Stimulated activated CD4-positive, alpha-beta T cell treated with anti-CD3 and anti-CD28 coated beads, TNF-alpha, amount 100 ng/mL, for 4 hours (primary cell): ENCODE data around the gene IL17RA.
"Not testable (repeated sequence)": the region's sequence is repeated elsewhere in the genome, so short reads cannot be mapped to it uniquely, and the experiment has no call there.

Source experiments
- DNase-seq, 3 experiments: peaks; one replicate each; pipeline ENCODE4 v3.0.0-alpha.2; 2020; ENCODE audit warnings: low read depth in 3 of 3

IL17RA gene, protein sequence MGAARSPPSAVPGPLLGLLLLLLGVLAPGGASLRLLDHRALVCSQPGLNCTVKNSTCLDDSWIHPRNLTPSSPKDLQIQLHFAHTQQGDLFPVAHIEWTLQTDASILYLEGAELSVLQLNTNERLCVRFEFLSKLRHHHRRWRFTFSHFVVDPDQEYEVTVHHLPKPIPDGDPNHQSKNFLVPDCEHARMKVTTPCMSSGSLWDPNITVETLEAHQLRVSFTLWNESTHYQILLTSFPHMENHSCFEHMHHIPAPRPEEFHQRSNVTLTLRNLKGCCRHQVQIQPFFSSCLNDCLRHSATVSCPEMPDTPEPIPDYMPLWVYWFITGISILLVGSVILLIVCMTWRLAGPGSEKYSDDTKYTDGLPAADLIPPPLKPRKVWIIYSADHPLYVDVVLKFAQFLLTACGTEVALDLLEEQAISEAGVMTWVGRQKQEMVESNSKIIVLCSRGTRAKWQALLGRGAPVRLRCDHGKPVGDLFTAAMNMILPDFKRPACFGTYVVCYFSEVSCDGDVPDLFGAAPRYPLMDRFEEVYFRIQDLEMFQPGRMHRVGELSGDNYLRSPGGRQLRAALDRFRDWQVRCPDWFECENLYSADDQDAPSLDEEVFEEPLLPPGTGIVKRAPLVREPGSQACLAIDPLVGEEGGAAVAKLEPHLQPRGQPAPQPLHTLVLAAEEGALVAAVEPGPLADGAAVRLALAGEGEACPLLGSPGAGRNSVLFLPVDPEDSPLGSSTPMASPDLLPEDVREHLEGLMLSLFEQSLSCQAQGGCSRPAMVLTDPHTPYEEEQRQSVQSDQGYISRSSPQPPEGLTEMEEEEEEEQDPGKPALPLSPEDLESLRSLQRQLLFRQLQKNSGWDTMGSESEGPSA

GRCh38 chr22:17084554-17085276 is at the start of gene IL17RA:
Gene IL17RA, plus strand, starts transcription at chr22:17085000. Its CDS starts 92 bp downstream, at chr22:17085092.
- DNase-seq, result peak; percentile 83 to 93 (median 91)

DNA sequence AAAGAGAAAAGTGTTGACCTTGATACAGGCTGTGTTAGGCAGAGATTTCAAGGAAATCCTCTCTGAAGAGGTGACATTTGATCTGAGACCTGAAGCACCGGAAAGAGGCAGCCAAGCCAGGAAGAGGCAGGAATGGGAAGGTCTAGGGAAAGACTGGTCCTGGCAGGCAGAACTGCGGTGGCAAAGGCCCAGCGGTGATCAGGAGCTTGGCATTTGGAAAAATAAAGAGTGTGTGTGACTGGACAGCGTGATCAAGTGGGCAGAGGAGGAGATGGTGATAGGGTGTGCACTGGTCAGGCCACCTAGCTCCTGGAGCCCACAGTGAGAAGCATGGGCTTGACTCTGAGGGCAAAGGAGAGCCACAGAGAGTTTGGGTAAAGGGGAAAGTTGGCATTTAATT is 49.6 kb upstream of the IL17RA start:
- no peak for DNase-seq

DNA sequence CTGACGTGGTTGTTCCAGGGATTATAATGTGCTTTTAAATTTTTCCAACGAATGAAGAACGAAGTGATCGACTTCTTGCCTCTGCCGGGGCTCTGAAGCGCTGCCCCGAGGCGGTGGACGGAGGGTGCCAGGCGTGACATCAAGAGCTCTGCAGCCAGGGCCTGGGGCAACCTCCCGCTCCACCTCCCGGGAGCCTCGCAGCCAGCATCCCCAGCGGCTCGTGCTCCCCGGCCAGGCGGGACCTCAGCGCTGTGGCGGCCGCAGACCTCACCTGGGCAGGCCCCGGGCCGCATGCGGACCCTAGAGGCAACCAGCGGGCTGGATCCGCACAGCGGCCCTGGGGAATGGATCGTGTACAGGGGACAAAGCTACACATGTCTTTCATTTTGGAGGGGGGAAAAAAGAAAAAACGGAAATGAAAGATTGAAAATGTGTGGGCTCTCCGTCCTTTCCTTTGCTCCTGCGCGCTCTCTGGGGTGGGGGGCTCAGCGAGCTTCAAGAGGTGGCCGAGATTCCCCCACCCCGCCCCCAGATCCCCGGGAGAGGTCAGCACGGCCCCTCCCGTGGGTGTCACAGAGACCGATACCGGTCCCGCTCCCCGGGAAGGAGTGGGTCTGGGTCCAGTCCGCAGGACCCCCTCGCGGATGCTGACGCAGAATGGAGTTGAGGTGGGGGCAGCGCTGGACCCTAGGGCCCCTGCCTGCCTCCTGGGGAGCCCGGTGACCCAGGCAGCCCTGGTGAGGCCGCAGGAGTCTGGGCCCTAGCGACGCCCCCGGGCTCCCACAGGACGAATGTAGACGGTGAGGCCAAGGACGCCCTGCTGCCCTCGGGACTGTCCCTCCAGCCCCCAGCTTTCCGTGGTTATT is 48.6 kb upstream of the IL17RA start:
- not testable (repeated sequence) for DNase-seq

- DNase-seq, result not testable (repeated sequence)
Measured at GRCh38 chr22:17036842-17037711, 47.7 kb upstream of the IL17RA start.

DNA sequence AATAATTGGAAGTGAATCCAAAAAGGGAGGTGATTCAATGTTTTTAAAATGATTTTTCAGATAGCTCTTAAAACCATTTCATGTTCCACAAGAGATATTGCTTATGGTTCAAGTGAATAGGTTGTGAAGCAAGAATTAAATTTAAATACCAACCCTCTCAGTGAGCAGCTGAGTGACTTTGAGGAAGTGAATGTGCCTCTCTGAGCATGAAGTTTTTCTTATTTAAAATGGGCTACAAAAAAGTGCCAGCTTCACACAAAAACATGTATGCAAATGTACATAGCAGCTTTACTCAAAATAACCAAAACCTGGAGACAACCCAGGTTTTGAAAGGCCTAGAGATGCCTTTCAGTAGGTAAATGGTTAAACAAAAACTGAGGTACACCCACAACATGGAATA is 41.3 kb upstream of the IL17RA start:
- DNase-seq, result no peak

DNA sequence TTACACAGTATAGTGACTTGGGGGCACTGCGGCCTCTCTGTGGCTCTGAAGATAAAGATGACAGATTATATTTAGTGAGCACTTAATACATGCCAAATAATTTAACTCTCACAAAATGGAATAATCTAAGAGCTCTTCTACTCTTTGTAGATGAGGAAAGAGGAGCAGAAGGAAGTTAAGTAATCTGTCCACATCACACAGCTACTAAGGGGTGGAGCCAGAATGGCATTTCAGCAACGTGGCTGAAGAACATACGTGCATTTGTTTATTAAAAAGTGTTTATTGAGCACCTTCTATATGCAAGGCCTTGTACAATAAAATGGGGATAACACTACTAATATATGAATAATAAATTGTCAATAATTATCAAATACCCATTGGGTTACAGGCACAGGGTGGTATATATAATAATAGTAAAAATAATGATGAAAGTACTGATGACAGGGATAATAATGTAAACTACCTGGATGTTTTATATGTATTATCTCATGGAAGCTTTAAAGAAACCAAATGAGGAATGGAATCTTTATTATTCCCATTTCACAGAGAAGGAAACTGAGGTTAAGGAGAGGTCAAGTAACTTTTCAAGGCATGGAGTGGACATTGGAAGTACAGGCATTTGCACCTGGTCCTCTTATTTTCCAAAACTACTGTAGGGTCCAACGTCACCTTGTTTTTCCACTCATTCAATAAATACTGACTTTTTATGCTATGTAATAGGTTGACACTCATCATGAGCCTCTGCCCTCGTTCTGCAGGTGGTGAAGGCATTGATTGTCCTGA is 38.0 kb upstream of the IL17RA start:
- no peak for DNase-seq

GRCh38 chr22:17047656-17048055 is 37.1 kb upstream of the IL17RA start:
- DNase-seq, result no peak

DNA sequence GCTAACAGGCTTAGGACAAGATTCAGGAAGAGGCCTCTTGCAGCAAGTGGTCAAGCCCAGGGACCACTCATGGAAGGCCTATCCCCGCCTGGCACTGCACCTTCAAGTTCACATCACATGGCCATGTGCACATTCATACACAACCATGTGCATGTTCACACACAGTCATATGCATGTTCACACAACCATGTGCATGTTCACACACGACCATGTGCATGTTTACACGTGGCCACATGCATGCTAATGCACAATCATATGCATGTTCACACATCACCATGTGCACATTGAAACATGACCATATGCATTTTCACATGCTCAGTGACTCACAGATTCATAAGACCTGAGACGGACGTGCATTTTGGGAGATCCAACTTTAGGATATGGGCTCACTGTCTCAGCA is 28.7 kb upstream of the IL17RA start:
- no peak for DNase-seq

DNA sequence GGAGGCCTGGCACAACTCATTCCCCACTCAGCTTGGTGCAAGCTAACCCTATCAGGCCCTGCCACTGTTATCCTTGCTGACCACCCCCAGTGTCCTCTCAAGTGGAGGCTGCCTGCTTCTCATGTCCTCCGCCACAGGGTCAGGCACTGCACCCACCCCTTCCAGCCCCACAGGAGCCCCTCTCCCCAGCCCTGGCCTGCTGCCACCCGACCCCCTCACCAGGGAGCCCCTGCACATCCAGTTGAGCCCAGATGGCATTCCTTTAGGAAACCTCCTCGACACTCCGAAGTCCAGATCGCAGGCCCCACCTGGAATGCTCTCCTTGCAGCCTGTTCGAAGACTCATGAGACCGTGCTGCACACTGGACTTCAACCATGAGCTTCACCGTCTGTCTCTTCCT is 28.0 kb upstream of the IL17RA start:
- DNase-seq, result no peak

DNA sequence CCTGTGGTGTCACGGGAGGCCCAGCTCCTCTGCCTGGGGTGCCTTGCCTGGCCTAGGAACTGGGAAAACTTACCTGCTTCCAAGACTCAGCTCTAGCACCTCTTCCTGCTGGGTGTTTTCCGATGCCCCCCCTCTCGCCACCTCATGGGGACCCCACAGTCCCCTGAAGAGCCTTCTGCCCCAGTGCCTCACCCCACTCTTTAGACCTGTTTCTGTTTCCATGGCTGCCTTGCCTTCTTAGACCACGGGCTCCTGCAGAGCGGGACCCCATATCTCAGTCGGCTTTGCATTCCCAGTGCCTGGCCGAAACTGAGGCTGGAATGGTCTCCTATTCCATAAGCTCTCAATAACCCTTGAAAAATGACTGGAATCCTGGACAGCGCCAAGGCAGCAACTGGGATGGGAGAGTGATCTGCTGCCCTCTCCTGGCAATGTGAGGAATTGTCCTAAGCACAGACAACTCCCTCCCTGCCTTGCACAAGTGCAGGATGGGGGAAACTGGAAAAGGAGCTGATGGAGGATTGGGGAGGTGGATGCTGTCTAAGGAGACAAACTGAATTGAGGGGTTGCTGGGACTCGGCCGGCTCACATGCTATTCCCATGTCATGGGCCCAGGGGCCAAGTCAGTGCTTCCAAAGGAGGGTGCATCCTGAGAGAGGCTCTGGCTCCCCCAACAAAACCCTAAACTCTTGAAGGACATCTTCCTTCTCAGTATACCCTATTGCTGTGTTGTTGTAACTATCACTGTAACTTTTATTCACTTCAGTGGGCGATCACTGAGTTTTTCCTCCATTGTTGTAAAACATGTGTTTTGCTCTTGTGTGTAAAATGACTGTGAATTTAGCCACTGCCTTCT is 26.6 kb upstream of the IL17RA start:
- DNase-seq, result peak in 1 of 3 experiments; percentile 11

DNA sequence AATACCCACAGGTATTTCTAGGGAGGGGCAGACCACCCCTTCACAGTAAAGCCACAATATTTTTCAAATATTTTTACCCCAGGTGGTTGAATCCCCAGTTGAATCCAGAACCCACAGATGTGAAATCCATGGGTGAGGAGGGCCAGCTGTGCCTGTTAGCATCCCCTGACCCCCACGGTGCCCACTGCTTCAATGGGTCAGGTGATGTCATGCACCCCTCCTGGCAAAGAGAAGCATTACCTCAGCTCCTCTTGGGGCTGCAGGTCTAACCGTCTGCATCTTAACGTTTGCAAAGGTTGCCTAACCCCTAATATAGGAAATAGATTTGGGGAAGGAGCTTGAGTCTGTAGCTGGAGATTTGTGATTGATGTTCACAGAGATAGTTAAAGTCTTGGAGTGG is 24.7 kb upstream of the IL17RA start:
- DNase-seq, result no peak

DNA sequence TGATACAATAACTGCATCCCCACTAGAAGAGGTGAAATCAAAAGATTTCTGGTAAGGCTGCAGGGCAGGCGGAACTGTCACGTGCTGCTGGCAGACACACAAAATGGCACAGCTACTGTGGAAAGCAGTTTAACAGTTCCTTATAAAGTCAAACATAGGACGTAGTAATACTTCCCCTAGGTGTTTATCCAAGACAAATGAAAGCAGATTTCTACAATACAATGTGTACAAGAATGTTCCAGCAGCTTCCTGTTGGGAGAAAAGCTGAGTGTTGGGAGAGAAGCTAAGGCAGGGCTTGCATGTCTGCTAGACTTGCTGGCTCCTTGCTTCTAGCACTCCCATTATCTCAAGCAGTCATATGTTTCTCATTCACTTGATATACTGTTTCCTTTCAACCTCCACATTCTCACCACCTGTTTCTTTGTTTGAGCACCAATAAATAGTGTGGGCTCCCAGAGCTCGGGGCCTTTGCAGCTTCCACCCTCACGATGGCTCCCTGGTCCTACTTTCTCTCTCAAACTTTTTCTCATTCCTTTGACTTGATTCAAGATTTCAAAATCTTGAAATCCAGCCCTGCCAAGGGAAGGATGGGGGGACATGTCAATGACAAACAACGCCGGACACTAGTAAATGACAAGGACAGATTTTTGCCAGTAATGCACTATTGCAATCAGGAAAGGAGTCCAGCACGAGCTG is 21.2 kb upstream of the IL17RA start:
- no peak for DNase-seq

GRCh38 chr22:17064498-17065100 is 20.2 kb upstream of the IL17RA start:
- DNase-seq, result no peak

GRCh38 chr22:17065433-17065832 is 19.4 kb upstream of the IL17RA start:
- DNase-seq, result no peak

GRCh38 chr22:17072877-17073276 is 11.9 kb upstream of the IL17RA start:
- no peak for DNase-seq

- no peak for DNase-seq
Measured at GRCh38 chr22:17074648-17075002, 10.2 kb upstream of the IL17RA start.

- DNase-seq, result no peak
Measured at GRCh38 chr22:17077255-17077654, 7.5 kb upstream of the IL17RA start.

DNA sequence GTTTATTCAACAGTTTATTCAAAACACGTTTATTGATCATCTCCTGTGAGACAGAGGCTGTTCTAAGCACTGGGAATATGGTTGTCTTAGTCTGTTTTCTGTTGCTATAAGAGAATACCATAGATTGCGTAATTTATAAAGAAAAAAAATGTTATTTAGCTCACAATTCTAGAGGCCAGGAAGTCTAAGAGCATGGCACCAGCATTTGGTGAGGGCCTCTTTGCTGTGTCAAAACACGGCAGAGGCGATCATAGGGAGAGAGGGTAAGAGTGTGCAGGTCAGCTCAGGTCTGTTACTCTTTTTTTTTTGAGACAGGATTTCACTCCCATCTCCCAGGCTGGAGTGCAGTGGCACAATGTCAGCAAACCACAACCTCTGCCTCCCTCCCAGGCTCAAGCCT is 5.2 kb upstream of the IL17RA start:
- DNase-seq, result no peak
